HepG2 (cell line): Measurements from ENCODE around the gene RAB1B. TPM values are rescaled to one million over a fixed set of nuclear protein-coding genes. Genes with fewer than 3 reads are reported as not detected.

Source experiments
- ATAC-seq: fragments of 200-7000 bp; cut with Tn5 transposase; 3 replicates; pipeline ENCODE4 v1.9.1; 2020; ENCODE audit warnings: mild to moderate bottlenecking, moderate library complexity
- BruUV-seq: library from RNA; stranded (reverse); fragments of 400-500 nt; replicated peaks from 2 replicates; lab custom pipeline; 2021; lab: Mats Ljungman, UMichigan
- CTCF ChIA-PET: fragments of 300-600 bp; formaldehyde crosslinking; extraction: SDS; loops from one replicate; lab custom pipeline; 2021; ENCODE audit warnings: low total read pairs, inconsistent platforms, low intra/inter-chr PET ratio; lab: Yijun Ruan, JAX
- POLR2A ChIA-PET: fragments of 350-600 bp; sonication (Branson Sonifier 250); formaldehyde crosslinking; loops from one replicate; lab custom pipeline; 2020; ENCODE audit warnings: antibody characterized with exemption, inconsistent platforms; lab: Yijun Ruan, JAX
- DNase-seq: peaks from one replicate; pipeline ENCODE4 v3.0.0-alpha.2; 2015; ENCODE audit warnings: low spot score
- FAIRE-seq: peaks from 3 replicates; lab custom pipeline; 2011; peaks lifted over from hg19 to GRCh38; lab: Jason Lieb, UNC
- H2AFZ ChIP-seq: one replicate; pipeline ENCODE4 v1.6.1; 2011; ENCODE audit warnings: low read length, inconsistent platforms
- H3K27ac ChIP-seq: fragments of 300-600 bp; 3 replicates; pipeline ENCODE4 v1.8.0; 2011; ENCODE audit warnings: mixed run types, mild to moderate bottlenecking, mixed read lengths, low read length, inconsistent platforms; ENCODE audit not compliant: insufficient read depth; ENCODE audit errors: extremely low read length
- H3K27me3 ChIP-seq, 2 experiments: fragments of 200-600 bp in 1 of 2; 2 replicates in 1 of 2; 3 replicates in 1 of 2; pipeline versions ENCODE4 v1.6.0 to v1.8.0; 2011; ENCODE audit warnings: low read length in 2 of 2, mild to moderate bottlenecking in 2 of 2, moderate library complexity in 2 of 2, inconsistent platforms in 1 of 2; ENCODE audit not compliant: insufficient read depth in 2 of 2, control insufficient read depth in 1 of 2
- H3K36me3 ChIP-seq, 2 experiments: fragments of 200-600 bp in 1 of 2; replicated peaks in 1 of 2; 2 replicates in 1 of 2; 3 replicates in 1 of 2; pipeline versions ENCODE4 v1.5.1 to v1.8.0; 2011; ENCODE audit warnings: low read length in 2 of 2, inconsistent platforms in 1 of 2; ENCODE audit not compliant: insufficient read depth in 2 of 2, control insufficient read depth in 1 of 2
- H3K4me1 ChIP-seq: 2 replicates; pipeline ENCODE4 v1.5.1; 2012; ENCODE audit warnings: low read length, inconsistent platforms; ENCODE audit not compliant: insufficient read depth
- H3K4me2 ChIP-seq: 2 replicates; pipeline ENCODE4 v1.6.0; 2011; ENCODE audit warnings: low read depth, low read length, inconsistent platforms
- H3K4me3 ChIP-seq, 3 experiments: fragments of 200-600 bp in 1 of 3; sonication (generic), shearing (Covaris generic) in 1 of 3; replicated peaks in 1 of 3; 2 replicates each; pipeline ENCODE4 v1.5.1; 2011 to 2016; ENCODE audit warnings: low read length in 3 of 3, inconsistent platforms in 2 of 3, low read depth in 2 of 3, mild to moderate bottlenecking in 2 of 3, control low read depth in 1 of 3, mixed read lengths in 1 of 3; ENCODE audit not compliant: insufficient read depth in 1 of 3
- H3K79me2 ChIP-seq: one replicate; pipeline ENCODE4 v1.6.1; 2011; ENCODE audit warnings: low read length, inconsistent platforms; ENCODE audit not compliant: insufficient read depth
- H3K9ac ChIP-seq: 2 replicates; pipeline ENCODE4 v1.6.0; 2011; ENCODE audit warnings: mild to moderate bottlenecking, low read depth, low read length, inconsistent platforms; ENCODE audit not compliant: insufficient read depth
- H3K9me3 ChIP-seq: 2 replicates; pipeline ENCODE4 v1.5.1; 2012; ENCODE audit warnings: mild to moderate bottlenecking, low read length
- H4K20me1 ChIP-seq: 2 replicates; pipeline ENCODE4 v1.6.0; 2011; ENCODE audit warnings: inconsistent platforms, mild to moderate bottlenecking, low read length, moderate library complexity; ENCODE audit not compliant: insufficient read depth
- AKNA ChIP-seq: sonication (generic); formaldehyde crosslinking; IDR thresholded peaks from 2 replicates; pipeline ENCODE4 v1.4.0; 2020; ENCODE audit warnings: missing genetic modification reagents, borderline replicate concordance
- ARHGAP35 ChIP-seq: sonication (generic); formaldehyde crosslinking; IDR thresholded peaks from 2 replicates; pipeline ENCODE4 v1.9.0; 2022; ENCODE audit warnings: mild to moderate bottlenecking, inconsistent platforms, moderate library complexity, missing genetic modification reagents, borderline replicate concordance
- JUN ChIP-seq: sonication (generic); formaldehyde crosslinking; IDR thresholded peaks from 2 replicates; pipeline ENCODE4 v1.4.0; 2020; ENCODE audit warnings: mild to moderate bottlenecking, missing genetic modification reagents
- KMT2B ChIP-seq: IDR thresholded peaks from 2 replicates; pipeline ENCODE4 v1.6.1; 2016; ENCODE audit warnings: missing genetic modification reagents, missing compliant biosample characterization
- MAF1 ChIP-seq: sonication (generic); formaldehyde crosslinking; IDR thresholded peaks from 2 replicates; pipeline ENCODE4 v1.5.0; 2020; ENCODE audit warnings: missing genetic modification reagents, borderline replicate concordance
- MXD4 ChIP-seq: IDR thresholded peaks from 2 replicates; pipeline ENCODE4 v1.6.1; 2016; ENCODE audit warnings: mild to moderate bottlenecking, missing biosample characterization, missing genetic modification reagents
- NFE2L2 ChIP-seq: fragments of 150-350 bp; IDR thresholded peaks from 2 replicates; pipeline ENCODE4 v1.6.1; 2014; ENCODE audit warnings: low read length
- NPAS2 ChIP-seq: sonication (generic); formaldehyde crosslinking; IDR thresholded peaks from 2 replicates; pipeline ENCODE4 v1.8.0; 2022; ENCODE audit warnings: mild to moderate bottlenecking, missing genetic modification reagents, borderline replicate concordance
- ZBTB38 ChIP-seq: sonication (generic); formaldehyde crosslinking; IDR thresholded peaks from 2 replicates; pipeline ENCODE4 v1.5.1; 2020; ENCODE audit warnings: mild to moderate bottlenecking, missing genetic modification reagents
- ZFX ChIP-seq: sonication (generic); formaldehyde crosslinking; IDR thresholded peaks from 2 replicates; pipeline ENCODE4 v1.4.0; 2020; ENCODE audit warnings: mild to moderate bottlenecking, low read depth, missing genetic modification reagents, moderate library complexity
- ZKSCAN1 ChIP-seq: fragments of 150-350 bp; IDR thresholded peaks from 2 replicates; pipeline ENCODE4 v1.6.1; 2014; ENCODE audit warnings: low read length
- ZKSCAN5 ChIP-seq: sonication (generic); formaldehyde crosslinking; IDR thresholded peaks from 2 replicates; pipeline ENCODE4 v1.5.1; 2020; ENCODE audit warnings: mild to moderate bottlenecking, missing genetic modification reagents
- ZNF672 ChIP-seq: sonication (generic); formaldehyde crosslinking; IDR thresholded peaks from 2 replicates; pipeline ENCODE4 v1.8.1; 2022; ENCODE audit warnings: missing genetic modification reagents
- ZNF749 ChIP-seq: sonication (generic); formaldehyde crosslinking; IDR thresholded peaks from 2 replicates; pipeline ENCODE4 v1.8.0; 2022; ENCODE audit warnings: mild to moderate bottlenecking, missing genetic modification reagents, moderate library complexity, borderline replicate concordance
- whole genome bisulfite sequencing: methylation state at CpG from one replicate; pipeline ENCODE4 v1.1.6; 2017; ENCODE audit warnings: low lambda C conversion rate; 5-methylcytosine and 5-hydroxymethylcytosine counted together
- in situ Hi-C: cut with HindIII; loops from 2 replicates; pipeline ENCODE4 v1.10.0; 2017; ENCODE audit warnings: low pct_unique_long_range_greater_than_20kb; ENCODE audit not compliant: extremely low pct_ligation_motif_present
- intact Hi-C: fragments of 100-400 bp; cut with micrococcal nuclease; formaldehyde crosslinking; loops from one replicate; pipeline ENCODE4 v1.10.0; 2022; ENCODE audit not compliant: unreplicated experiment
- polyA plus RNA-seq, 8 experiments: library from polyadenylated mRNA; depleted of rRNA in 3 of 8; stranded (reverse) in 7 of 8; unstranded in 1 of 8; fragments of >200 nt; fragmentation: Illumina TruSeq in 4 of 8; extraction: Trizol in 4 of 8; gene quantifications; 2 replicates each; pipeline versions ENCODE4 v1.2.1 to v1.2.3, GENCODE V29; 2011 to 2016; ENCODE audit warnings: low read depth in 4 of 8, missing spikeins in 1 of 8, mixed read lengths in 1 of 8; ENCODE audit not compliant: insufficient read depth in 1 of 8
- total RNA-seq, 5 experiments: library from RNA; depleted of rRNA; stranded (reverse); fragments of >200 nt; fragmentation: Illumina TruSeq; extraction: Trizol; gene quantifications; 2 replicates each; pipeline ENCODE4 v1.2.3, GENCODE V29; 2016; ENCODE audit warnings: low read depth in 1 of 5
- TF ChIP-seq, protein P1 (sequence below): sonication (generic); formaldehyde crosslinking; IDR thresholded peaks from 2 replicates; pipeline ENCODE4 v1.4.0; 2020; ENCODE audit warnings: mild to moderate bottlenecking, missing genetic modification reagents

Gene RAB1B
- total and polyA plus RNA-seq, 2 of the 13 experiments (the other 11 are each of a cell fraction or from before 2014, with no cell fraction given): 77.9 to 87.9 TPM

DNA sequence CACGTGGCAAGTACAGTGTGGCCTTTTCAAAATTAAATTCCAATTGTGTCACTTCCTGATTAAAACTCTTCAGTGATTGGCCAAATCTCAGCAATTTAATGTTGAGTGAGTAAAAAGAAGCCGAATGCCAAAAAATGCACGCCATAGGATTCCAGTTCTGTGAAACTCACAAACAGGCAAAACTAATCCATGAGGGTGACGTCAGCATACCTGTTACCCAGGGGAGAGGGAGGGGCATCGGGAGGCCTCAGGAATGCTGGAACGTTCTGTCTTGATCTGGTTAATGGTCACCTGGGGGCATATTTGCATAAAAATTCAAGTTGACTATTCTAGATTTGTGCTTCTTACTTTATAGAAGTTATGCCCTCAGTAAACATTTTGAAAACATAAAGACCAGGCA is 39.9 kb upstream of the RAB1B start:
- no peak for FAIRE-seq
- POLR2A ChIA-PET: no interaction called here
- no peak for ATAC-seq

DNA sequence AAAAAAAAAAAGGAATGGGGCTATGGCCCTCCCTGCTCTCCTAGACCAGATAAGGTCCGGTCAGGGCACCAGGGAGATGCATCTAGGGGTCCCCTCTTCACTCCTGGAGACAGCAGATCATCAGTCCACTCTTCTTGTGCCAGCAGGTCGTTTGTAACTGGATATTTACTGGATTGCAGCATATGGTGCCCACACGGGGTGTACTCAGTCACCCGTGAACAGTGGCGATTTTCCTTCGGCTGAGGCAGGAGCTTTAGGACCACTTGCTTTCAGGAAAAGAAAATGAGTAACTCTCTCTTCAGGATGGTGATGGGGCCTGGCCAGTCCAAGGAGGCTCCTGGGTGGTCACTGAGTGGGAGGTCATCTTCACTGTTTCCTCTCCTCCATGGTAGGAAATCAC is 38.3 kb upstream of the RAB1B start:
- WGBS: 85% methylated on average over 6 of the region's 6 CpGs
- Histone ChIP-seq H2AFZ (no peak overlapping the region), H3K27me3 (no peaks in the 10 kb centered on the region), H3K79me2 (no peaks in the 10 kb centered on the region), H3K4me3 (no peak overlapping the region)
- in situ Hi-C loops: no loop called here
- no TSS peak for BruUV-seq
- DNase-seq: no peak
- POLR2A ChIA-PET: no interaction called here
- TF ChIP-seq ZKSCAN5 (no peak), ZNF749 (CRISPR knock-in tag) (no peak), JUN (CRISPR knock-in tag) (no peak), NPAS2 (CRISPR knock-in tag) (no peak), AKNA (CRISPR knock-in tag) (no peak), MXD4 (CRISPR knock-in tag) (no peak), ZBTB38 (CRISPR knock-in tag) (no peak), MAF1 (CRISPR knock-in tag) (no peak), ZKSCAN1 (no peak), ARHGAP35 (CRISPR knock-in tag) (no peak), NFE2L2 (no peak), ZNF672 (CRISPR knock-in tag) (no peak), ZFX (CRISPR knock-in tag) (no peak)
- TF ChIP-seq, protein P1, sequence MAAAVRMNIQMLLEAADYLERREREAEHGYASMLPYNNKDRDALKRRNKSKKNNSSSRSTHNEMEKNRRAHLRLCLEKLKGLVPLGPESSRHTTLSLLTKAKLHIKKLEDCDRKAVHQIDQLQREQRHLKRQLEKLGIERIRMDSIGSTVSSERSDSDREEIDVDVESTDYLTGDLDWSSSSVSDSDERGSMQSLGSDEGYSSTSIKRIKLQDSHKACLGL (CRISPR knock-in tag): no peak
- TF ChIP-seq, all 625 proteins: peak for 0
- no peak overlapping the region for H3K27ac ChIP-seq
- ATAC-seq: no peak
- CTCF ChIA-PET: no interaction called here
- H4K20me1 ChIP-seq: no peaks in the 10 kb centered on the region
- FAIRE-seq: no peak
- no peak overlapping the region for H3K4me2 ChIP-seq
- no peak overlapping the region for H3K9ac ChIP-seq
- intact Hi-C loops: no loop called here
- H3K36me3 ChIP-seq: peaks cover 3 to 15% of the 10 kb centered on the region in 2 experiments; a peak in 4 of 5 replicates
- no peaks in the 10 kb centered on the region for H3K9me3 ChIP-seq
- no peaks in the 10 kb centered on the region for H3K4me1 ChIP-seq

More for the DNA sequence above, 39.9 kb upstream of the RAB1B start:
- Histone ChIP-seq H2AFZ (no peak overlapping the region), H3K9me3 (no peaks in the 10 kb centered on the region), H3K4me1 (no peaks in the 10 kb centered on the region), H3K36me3 (peaks cover 3 to 14% of the 10 kb centered on the region in 2 experiments; a peak in 4 of 5 replicates), H3K79me2 (no peaks in the 10 kb centered on the region), H3K27ac (no peak overlapping the region), H3K4me2 (no peak overlapping the region), H3K9ac (no peak overlapping the region), H3K4me3 (no peak overlapping the region), H4K20me1 (no peaks in the 10 kb centered on the region), H3K27me3 (no peaks in the 10 kb centered on the region)
- intact Hi-C loops (no loop called here), in situ Hi-C loops (no loop called here)
- BruUV-seq: no TSS peak
- no peak for TF ChIP-seq KMT2B
- WGBS: 94% methylated on average over 6 of the region's 6 CpGs
- no peak for DNase-seq
- CTCF ChIA-PET: no interaction called here
